ENCODE results near the gene ANO1. TPM values are rescaled to one million over a fixed set of nuclear protein-coding genes. Genes with fewer than 3 reads are reported as not detected.

Gene ANO1
- total RNA-seq, 4 donors from 2014 or later, result 6.8 to 72.6 (median 36.2) TPM

DNA sequence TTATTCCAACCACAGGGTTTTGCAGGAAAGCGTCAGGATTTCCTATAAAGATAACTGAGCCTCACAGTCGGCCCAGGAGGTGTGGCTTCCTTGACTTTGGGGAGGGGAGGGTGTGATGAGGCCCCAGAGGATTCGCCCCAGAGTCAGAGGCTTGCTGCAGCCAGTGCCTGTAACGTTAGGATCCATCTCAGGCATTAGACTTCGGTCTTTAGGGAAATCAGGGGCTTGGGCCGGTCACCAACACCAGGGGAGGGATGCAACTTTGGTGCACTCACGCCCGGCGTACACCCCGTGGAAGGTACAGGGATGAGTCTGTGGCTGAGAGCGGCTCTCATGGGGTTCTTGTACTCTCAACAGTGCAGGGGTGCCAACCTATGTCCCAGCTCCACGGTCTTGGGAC is 5.7 kb upstream of the ANO1 start:
- intact Hi-C loops (cut with DNase I; ENCODE audit: low total_unique reads), result loop anchor here (10.0 kb wide), 1 partner anchor 82 kb away; no protein-coding TSS in a partner anchor
- H3K27me3 ChIP-seq, result no peaks in the 10 kb centered on the region

DNA sequence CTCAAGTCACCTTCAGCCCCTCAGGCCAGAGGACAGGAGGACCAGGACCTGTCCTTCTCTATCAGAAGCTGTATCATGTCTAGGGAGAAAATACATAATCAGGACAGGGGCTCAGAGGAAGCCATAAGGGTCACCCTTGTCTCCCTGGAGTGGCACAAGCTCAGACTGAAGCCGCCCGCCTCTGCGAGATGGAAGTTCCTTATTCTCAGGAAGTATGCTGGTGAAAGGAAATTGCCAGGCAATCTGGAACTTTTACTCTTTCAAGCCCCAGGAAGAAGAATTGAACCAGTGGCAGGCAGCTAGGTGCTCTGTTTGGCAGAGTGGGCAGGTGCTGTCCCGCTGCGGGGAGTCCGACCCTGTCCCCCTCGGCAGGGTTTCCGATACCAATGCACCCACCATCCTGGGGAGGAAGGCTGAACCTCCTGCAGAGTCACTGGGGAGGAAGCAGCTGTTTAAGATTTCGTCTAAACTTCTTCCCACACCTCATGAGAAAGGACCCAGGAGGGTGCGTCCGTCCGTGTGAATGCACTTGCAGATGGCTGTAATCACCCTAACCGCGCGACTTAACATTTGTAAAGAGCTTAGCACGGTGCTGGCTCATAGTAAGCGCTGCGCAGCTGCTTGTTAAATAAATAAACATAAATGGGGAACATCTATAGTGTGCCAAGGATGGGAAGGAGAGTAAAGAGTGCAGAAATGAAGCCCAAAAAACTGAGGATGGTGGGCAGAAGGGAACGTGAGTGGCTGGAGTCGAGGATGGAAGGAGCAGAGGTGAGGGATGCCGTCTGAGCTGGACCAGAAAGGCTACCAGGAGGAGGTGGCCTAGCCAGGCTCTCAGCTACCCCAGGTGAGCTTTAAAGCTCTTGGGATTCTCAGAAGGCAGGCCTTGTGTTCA is 5.0 kb upstream of the ANO1 start:
- Histone ChIP-seq H3K27ac (no peak overlapping the region), H3K36me3 (no peaks in the 10 kb centered on the region), H3K9me3 (no peaks in the 10 kb centered on the region), H3K4me3 (no peak overlapping the region), H3K4me1 (no peaks in the 10 kb centered on the region), H3K27me3 (no peaks in the 10 kb centered on the region)
- DNase-seq, result peak in 1 of 2 donors; percentile 1
- TF ChIP-seq POLR2A (IDR thresholded peaks at IDR 0.05) (no peak), CTCF (IDR thresholded peaks at IDR 0.05) (no peak)
- intact Hi-C loops (cut with DNase I; ENCODE audit: low total_unique reads), result loop anchor here (10.0 kb wide), 1 partner anchor 82 kb away; no protein-coding TSS in a partner anchor

More for the DNA sequence above, 5.7 kb upstream of the ANO1 start:
- no peaks in the 10 kb centered on the region for H3K4me1 ChIP-seq
- TF ChIP-seq POLR2A (IDR thresholded peaks at IDR 0.05) (no peak), CTCF (IDR thresholded peaks at IDR 0.05) (no peak)
- H3K27ac ChIP-seq, result no peak overlapping the region
- H3K4me3 ChIP-seq, result no peak overlapping the region
- no peaks in the 10 kb centered on the region for H3K36me3 ChIP-seq
- no peaks in the 10 kb centered on the region for H3K9me3 ChIP-seq
- no peak for DNase-seq

- intact Hi-C loops (cut with DNase I; ENCODE audit: low total_unique reads), result loop anchor here (10.0 kb wide), 1 partner anchor 81 kb away; no protein-coding TSS in a partner anchor
- TF ChIP-seq POLR2A (IDR thresholded peaks at IDR 0.05) (no peak), CTCF (IDR thresholded peaks at IDR 0.05) (no peak)
- no peak for DNase-seq
- Histone ChIP-seq H3K27me3 (no peaks in the 10 kb centered on the region), H3K36me3 (no peaks in the 10 kb centered on the region), H3K4me1 (no peaks in the 10 kb centered on the region), H3K27ac (no peak overlapping the region), H3K9me3 (no peaks in the 10 kb centered on the region), H3K4me3 (no peak overlapping the region)
These were observed 4.2 kb upstream of the ANO1 start for GRCh38 chr11:70073871-70074371.

GRCh38 chr11:70074746-70075145 is 3.4 kb upstream of the ANO1 start:
- Histone ChIP-seq H3K4me3 (no peak overlapping the region), H3K9me3 (no peaks in the 10 kb centered on the region), H3K4me1 (no peaks in the 10 kb centered on the region), H3K27ac (no peak overlapping the region), H3K27me3 (no peaks in the 10 kb centered on the region), H3K36me3 (no peaks in the 10 kb centered on the region)
- intact Hi-C loops (cut with DNase I; ENCODE audit: low total_unique reads), result loop anchor here (10.0 kb wide), 1 partner anchor 80 kb away; no protein-coding TSS in a partner anchor
- peak in 1 of 2 donors; percentile 8 for DNase-seq
- TF ChIP-seq POLR2A (IDR thresholded peaks at IDR 0.05) (no peak), CTCF (IDR thresholded peaks at IDR 0.05) (no peak)

DNA sequence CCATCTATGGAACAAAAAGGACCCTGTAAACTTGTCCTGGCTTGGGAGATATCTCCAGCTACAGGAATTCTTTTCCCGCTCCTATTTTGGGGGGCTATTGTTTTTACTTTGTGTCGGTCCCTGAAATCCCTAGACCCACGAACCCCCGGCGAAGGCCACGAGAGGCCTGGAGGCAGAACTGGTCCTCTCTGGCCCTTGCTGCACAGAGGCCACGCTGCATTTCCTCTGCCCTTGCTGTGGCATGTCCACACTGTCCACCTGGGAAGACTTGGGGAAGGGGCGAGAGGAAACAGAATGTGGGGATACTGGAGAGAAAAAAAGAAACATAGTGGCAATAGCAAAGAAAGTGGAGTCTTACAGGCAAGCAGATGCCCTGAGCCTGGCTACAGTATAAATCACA is 2.3 kb upstream of the ANO1 start:
- no peaks in the 10 kb centered on the region for H3K4me1 ChIP-seq
- no peak overlapping the region for H3K4me3 ChIP-seq
- intact Hi-C loops (cut with DNase I; ENCODE audit: low total_unique reads), result loop anchor here (10.0 kb wide), 1 partner anchor 79 kb away; no protein-coding TSS in a partner anchor
- no peaks in the 10 kb centered on the region for H3K36me3 ChIP-seq
- TF ChIP-seq CTCF (IDR thresholded peaks at IDR 0.05), result no peak
- no peak for TF ChIP-seq POLR2A (IDR thresholded peaks at IDR 0.05)
- no peak overlapping the region for H3K27ac ChIP-seq
- no peaks in the 10 kb centered on the region for H3K27me3 ChIP-seq
- no peaks in the 10 kb centered on the region for H3K9me3 ChIP-seq
- DNase-seq, result no peak

Measured in uterus (tissue), 4 donors.